ENCODE data around the gene NFE2. TPM values are rescaled to one million over a fixed set of nuclear protein-coding genes. Genes with fewer than 3 reads are reported as not detected.

Gene NFE2
- total RNA-seq, 1 experiment from 2014 or later: 0.40 TPM

DNA sequence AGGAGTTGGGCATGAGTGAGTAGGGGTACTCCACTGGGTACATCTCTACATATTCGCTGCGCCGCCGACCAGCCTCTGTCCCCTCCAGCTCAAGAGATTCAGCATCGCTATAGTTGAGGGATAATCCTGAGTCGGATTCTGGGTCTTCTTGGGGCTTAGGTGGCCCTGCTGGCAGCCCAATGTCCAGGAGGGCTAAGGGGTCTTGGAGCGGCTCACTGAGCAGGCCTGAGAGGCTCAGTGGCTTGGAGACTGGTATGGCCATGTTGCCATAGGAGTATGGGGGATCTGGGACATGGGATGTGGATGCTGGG lies 7.9 kb downstream of the NFE2 start:
- CTCF ChIA-PET: interaction anchor here (0.6 to 6.2 kb wide), 20 partner anchors 9 to 876 kb away, joined by 3 to 57 read pairs (median 6); partner anchors contain the start of genes COPZ1 and NFE2
- Mint-ChIP-seq H3K4me3 (ENCODE audit: unreplicated experiment) (no peak overlapping the region), H3K27me3 (ENCODE audit: insufficient read depth, unreplicated experiment) (no peaks in the 10 kb centered on the region), H3K9me3 (ENCODE audit: unreplicated experiment) (no peaks in the 10 kb centered on the region), H3K27ac (ENCODE audit: low read depth, unreplicated experiment) (no peak overlapping the region), H3K36me3 (ENCODE audit: insufficient read depth, unreplicated experiment) (peaks cover 15% of the 10 kb centered on the region), H3K4me1 (ENCODE audit: insufficient read depth, unreplicated experiment) (peaks cover 5% of the 10 kb centered on the region)
- BruUV-seq (replicated peaks): no TSS peak
- intact Hi-C loops (cut with micrococcal nuclease): no loop called here
- TF ChIP-seq CTCF (IDR thresholded peaks at IDR 0.05; ENCODE audit: unreplicated experiment): no peak
- DNase-seq (ENCODE audit: unreplicated experiment): no peak
- POLR2A ChIA-PET: interaction anchor here (0.9 to 6.4 kb wide), 4 partner anchors 9 to 66 kb away, joined by 3 to 65 read pairs (median 6); partner anchors contain the start of genes CBX5, COPZ1 and HNRNPA1

DNA sequence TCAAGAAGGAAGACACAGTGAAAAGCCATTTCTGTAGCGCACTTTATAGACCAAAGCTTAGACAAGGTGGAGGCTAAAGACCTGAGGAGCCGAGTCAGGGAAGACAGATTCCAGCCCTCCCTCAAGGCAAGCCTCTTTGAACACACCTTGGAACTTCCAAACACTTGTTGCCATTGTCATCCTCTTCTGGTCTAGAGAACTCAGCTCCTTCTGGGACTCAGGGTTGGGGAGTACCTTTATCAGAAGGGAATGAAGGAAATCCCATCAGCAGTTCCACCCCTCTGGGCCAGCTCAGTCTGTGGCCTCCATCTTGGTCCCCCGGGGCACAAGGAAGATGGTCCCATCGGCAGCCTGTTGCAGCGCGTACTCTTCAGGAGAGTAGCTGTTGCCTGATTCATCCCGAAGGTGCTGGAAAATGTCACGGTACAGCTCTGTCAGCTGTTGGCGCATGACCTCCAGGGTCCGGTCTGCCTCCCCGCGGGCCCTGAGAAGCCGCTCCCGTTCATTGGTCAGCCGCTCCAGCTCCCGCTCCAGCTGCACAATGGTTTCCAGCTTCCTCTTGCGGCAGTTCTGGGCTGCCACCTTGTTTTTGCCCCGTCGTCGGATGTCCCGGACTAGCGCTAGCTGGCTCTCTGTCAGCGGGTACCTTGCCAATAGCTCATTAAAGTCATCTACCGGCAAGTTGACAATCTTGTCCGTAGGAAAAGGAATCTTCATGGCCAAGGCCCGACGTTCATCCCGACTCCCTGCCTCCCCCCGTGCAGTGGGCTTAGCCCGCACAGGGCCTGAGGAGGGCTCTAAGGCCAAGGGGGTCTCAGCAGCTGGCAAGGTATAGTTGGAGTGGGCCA lies 8.5 kb downstream of the NFE2 start:
- Mint-ChIP-seq H3K4me1 (ENCODE audit: insufficient read depth, unreplicated experiment) (peaks cover 8% of the 10 kb centered on the region), H3K9me3 (ENCODE audit: unreplicated experiment) (no peaks in the 10 kb centered on the region), H3K36me3 (ENCODE audit: insufficient read depth, unreplicated experiment) (peaks cover 15% of the 10 kb centered on the region), H3K27ac (ENCODE audit: low read depth, unreplicated experiment) (no peak overlapping the region), H3K4me3 (ENCODE audit: unreplicated experiment) (no peak overlapping the region), H3K27me3 (ENCODE audit: insufficient read depth, unreplicated experiment) (no peaks in the 10 kb centered on the region)
- CTCF ChIA-PET: interaction anchor here (0.6 to 6.2 kb wide), 22 partner anchors 8 to 876 kb away, joined by 3 to 57 read pairs (median 5); partner anchors contain the start of genes COPZ1 and NFE2
- POLR2A ChIA-PET: interaction anchor here (1.5 to 6.4 kb wide), 3 partner anchors 8 to 32 kb away, joined by 3 to 65 read pairs (median 34); partner anchors contain the start of genes CBX5, COPZ1, HNRNPA1 and NFE2
- no peak for DNase-seq (ENCODE audit: unreplicated experiment)
- intact Hi-C loops (cut with micrococcal nuclease): no loop called here
- no TSS peak for BruUV-seq (replicated peaks)
- TF ChIP-seq CTCF (IDR thresholded peaks at IDR 0.05; ENCODE audit: unreplicated experiment): no peak

DNA sequence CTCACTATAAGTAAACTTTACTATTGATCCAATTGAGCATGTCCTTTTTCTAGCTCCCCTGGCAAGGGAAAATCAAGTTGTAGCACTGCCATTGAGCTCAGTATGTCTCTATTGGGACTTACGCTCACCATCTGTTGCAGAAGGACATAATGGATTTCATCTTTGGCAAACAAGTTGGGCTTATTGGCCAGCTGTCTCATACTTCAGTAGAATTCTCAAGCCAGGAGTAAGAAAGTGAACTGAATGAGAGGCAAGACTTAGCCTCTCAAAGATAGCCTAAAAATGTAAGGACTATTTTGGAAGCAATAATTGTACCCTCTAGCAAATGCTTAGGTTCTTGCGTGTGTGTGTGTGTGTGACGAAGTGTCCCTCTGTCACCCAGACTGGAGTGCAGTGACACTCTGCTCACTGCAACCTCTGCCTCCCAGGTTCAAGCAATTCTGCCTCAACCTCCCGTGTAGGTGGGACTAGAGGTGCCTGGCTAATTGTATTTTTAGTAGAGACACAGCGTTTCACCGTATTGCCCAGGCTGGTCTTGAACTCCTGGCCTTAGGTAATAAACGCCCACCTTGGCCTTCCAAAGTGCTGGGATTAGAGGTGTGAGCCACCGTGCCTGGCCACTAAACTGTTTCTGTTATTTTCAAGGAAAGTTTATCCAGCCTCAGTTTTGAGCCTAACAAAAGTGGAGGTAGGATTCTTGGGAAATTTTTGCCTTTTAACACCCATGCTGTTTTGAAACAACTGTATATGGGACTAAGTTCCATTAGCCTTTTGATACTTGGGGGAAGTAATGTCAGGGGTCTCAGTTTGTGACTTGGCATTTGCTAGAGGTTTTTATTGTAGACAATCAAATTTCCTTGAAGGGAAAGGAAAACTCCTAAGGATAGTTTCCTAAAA lies 13.3 kb downstream of the NFE2 start:
- TF ChIP-seq CTCF (IDR thresholded peaks at IDR 0.05; ENCODE audit: unreplicated experiment): no peak
- Mint-ChIP-seq H3K4me3 (ENCODE audit: unreplicated experiment) (no peak overlapping the region), H3K27me3 (ENCODE audit: insufficient read depth, unreplicated experiment) (no peaks in the 10 kb centered on the region), H3K27ac (ENCODE audit: low read depth, unreplicated experiment) (no peak overlapping the region), H3K36me3 (ENCODE audit: insufficient read depth, unreplicated experiment) (peaks cover 8% of the 10 kb centered on the region), H3K4me1 (ENCODE audit: insufficient read depth, unreplicated experiment) (peaks cover 35% of the 10 kb centered on the region), H3K9me3 (ENCODE audit: unreplicated experiment) (no peaks in the 10 kb centered on the region)
- no peak for DNase-seq (ENCODE audit: unreplicated experiment)
- intact Hi-C loops (cut with micrococcal nuclease): loop anchor here (1.0 kb wide), 1 partner anchor 37 kb away; no protein-coding TSS in a partner anchor
- BruUV-seq (replicated peaks): no TSS peak
- POLR2A ChIA-PET: interaction anchor here (0.6 to 6.4 kb wide), 16 partner anchors 8 to 271 kb away, joined by 3 to 65 read pairs (median 9); partner anchors contain the start of genes CBX5, COPZ1, HNRNPA1 and NFE2
- CTCF ChIA-PET: interaction anchor here (0.6 to 2.1 kb wide), 12 partner anchors 35 to 106 kb away, joined by 3 to 17 read pairs (median 4); partner anchors contain the start of gene COPZ1
